ENCODE measurements around the gene RALGDS. TPM values are rescaled to one million over a fixed set of nuclear protein-coding genes. Genes with fewer than 3 reads are reported as not detected.
A peak's percentile ranks its signal among the peaks of the same experiment; 100 is the strongest.

Gene RALGDS
- total and polyA plus RNA-seq, 9 of the 15 experiments (the other 6 are each of a cell fraction or from before 2014, with no cell fraction given): 0.75 to 43.3 (median 27.1) TPM

- intact Hi-C loops (cut with micrococcal nuclease): no loop called here
- Histone ChIP-seq H3K27me3 (ENCODE audit: control insufficient read depth in 2 of 2, insufficient read depth in 2 of 2, low read length in 2 of 2) (no peaks in the 10 kb centered on the region), H3K4me3 (peak within 1 kb of the TSS; percentile 76), H3K9me3 (replicated peaks; ENCODE audit: control insufficient read depth, insufficient read depth, low read depth, low read length) (no peaks in the 10 kb centered on the region), H3K36me3 (ENCODE audit: control insufficient read depth, insufficient read depth, low read length) (peaks cover 22% of the 10 kb centered on the region), H3K9me1 (ENCODE audit: control insufficient read depth, insufficient read depth, low read length) (no peaks in the 10 kb centered on the region), H3K9ac (ENCODE audit: insufficient read depth in 1 of 2, low read depth in 2 of 2, low read length in 2 of 2) (peak within 1 kb of the TSS; percentile 74 to 94), H3K79me2 (ENCODE audit: control insufficient read depth, insufficient read depth, low read length) (peaks cover 19% of the 10 kb centered on the region), H3K4me1 (replicated peaks in 1 of 2; ENCODE audit: control insufficient read depth in 2 of 2, insufficient read depth in 2 of 2, low read length in 2 of 2) (peaks cover 33 to 60% of the 10 kb centered on the region in 2 experiments; a peak in 4 of 5 replicates), H4K20me1 (replicated peaks; ENCODE audit: control insufficient read depth, insufficient read depth, low read length) (no peaks in the 10 kb centered on the region), H3K27ac (ENCODE audit: extremely low read depth, low read depth, low read length) (peak within 1 kb of the TSS; percentile 70), H2AFZ (ENCODE audit: low read depth, low read length) (peak within 1 kb of the TSS; percentile 92), H3K4me2 (ENCODE audit: insufficient read depth, low read length) (peak within 1 kb of the TSS; percentile 81)
- peak; percentile 71 for FAIRE-seq
- peak; percentile 86 for ATAC-seq
- POLR2A ChIA-PET: interaction anchor here (0.6 to 1.4 kb wide), 3 partner anchors 10 to 73 kb away, joined by 3 to 6 read pairs (median 4); no protein-coding TSS in a partner anchor
- BruUV-seq (replicated peaks): TSS peak; percentile 58
- in situ Hi-C loops (cut with MboI): no loop called here
- CTCF ChIA-PET (ENCODE audit: low intra/inter-chr PET ratio): no interaction called here
- peak; percentile 77 to 92 (median 88) for DNase-seq (ENCODE audit: extremely low read depth in 1 of 4, low spot score in 3 of 4)
- 1% methylated on average over 51 of the region's 56 CpGs for WGBS (ENCODE audit: insufficient coverage, low coverage, missing lambda C conversion rate)
- TF ChIP-seq, protein P1, sequence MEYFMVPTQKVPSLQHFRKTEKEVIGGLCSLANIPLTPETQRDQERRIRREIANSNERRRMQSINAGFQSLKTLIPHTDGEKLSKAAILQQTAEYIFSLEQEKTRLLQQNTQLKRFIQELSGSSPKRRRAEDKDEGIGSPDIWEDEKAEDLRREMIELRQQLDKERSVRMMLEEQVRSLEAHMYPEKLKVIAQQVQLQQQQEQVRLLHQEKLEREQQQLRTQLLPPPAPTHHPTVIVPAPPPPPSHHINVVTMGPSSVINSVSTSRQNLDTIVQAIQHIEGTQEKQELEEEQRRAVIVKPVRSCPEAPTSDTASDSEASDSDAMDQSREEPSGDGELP (CRISPR knock-in tag; IDR thresholded peaks at IDR 0.05; ENCODE audit: borderline replicate concordance): peak; percentile 77; the same call in 1 of the 2 replicates
- TF ChIP-seq NONO (IDR thresholded peaks at IDR 0.05; ENCODE audit: low read depth in 2 of 2, low read length in 1 of 2) (0 out of 4 replicates have a peak, but pooled peaks of 1 of the 2 experiments have one; percentile 17), ESRRA (IDR thresholded peaks at IDR 0.05; ENCODE audit: borderline replicate concordance, low read depth) (0 out of 2 replicates have a peak, but pooled peaks have one; percentile 15), ZNF12 (CRISPR knock-in tag; IDR thresholded peaks at IDR 0.05) (peak; percentile 68; the same call in 1 of the 2 replicates), RUNX1 (IDR thresholded peaks at IDR 0.05; ENCODE audit: low read depth) (no peak), NRF1 (conservative IDR thresholded peaks at IDR 0.05 in 1 of 2, IDR thresholded peaks at IDR 0.05 in 1 of 2) (peak; percentile 70 to 73), GATAD2A (IDR thresholded peaks at IDR 0.05) (peak; percentile 16; the same call in 1 of the 2 replicates), ARID4B (CRISPR knock-in tag; IDR thresholded peaks at IDR 0.05) (peak; percentile 76), CXXC5 (CRISPR knock-in tag; IDR thresholded peaks at IDR 0.05) (peak; percentile 43), PTRF (tag; IDR thresholded peaks at IDR 0.05) (no peak), MAZ (CRISPR knock-in tag; conservative IDR thresholded peaks at IDR 0.05 in 1 of 2, IDR thresholded peaks at IDR 0.05 in 1 of 2) (peak; percentile 23 to 70; a peak in 2 of 4 replicates), YY1 (IDR thresholded peaks at IDR 0.05; ENCODE audit: borderline replicate concordance in 1 of 3, control insufficient read depth in 1 of 3, extremely low read depth in 1 of 3, insufficient read depth in 3 of 3, insufficient read length in 1 of 3, insufficient replicate concordance in 2 of 3, low read depth in 1 of 3, low read length in 2 of 3) (peak in 1 of 3 experiments; percentile 16)
- TF ChIP-seq, protein P2, sequence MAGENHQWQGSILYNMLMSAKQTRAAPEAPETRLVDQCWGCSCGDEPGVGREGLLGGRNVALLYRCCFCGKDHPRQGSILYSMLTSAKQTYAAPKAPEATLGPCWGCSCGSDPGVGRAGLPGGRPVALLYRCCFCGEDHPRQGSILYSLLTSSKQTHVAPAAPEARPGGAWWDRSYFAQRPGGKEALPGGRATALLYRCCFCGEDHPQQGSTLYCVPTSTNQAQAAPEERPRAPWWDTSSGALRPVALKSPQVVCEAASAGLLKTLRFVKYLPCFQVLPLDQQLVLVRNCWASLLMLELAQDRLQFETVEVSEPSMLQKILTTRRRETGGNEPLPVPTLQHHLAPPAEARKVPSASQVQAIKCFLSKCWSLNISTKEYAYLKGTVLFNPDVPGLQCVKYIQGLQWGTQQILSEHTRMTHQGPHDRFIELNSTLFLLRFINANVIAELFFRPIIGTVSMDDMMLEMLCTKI (IDR thresholded peaks at IDR 0.05; ENCODE audit: partially characterized antibody): no peak
Measured at GRCh38 chr9:133163504-133164172, 42.6 kb upstream of the RALGDS start, which contains the start of gene GBGT1. Gene GBGT1 (minus strand): TSS chr9:133163914. CDS start chr9:133162412, 1,502 bp downstream.
